Measurements from ENCODE around the gene LRRC51.
"Not testable (repeated sequence)": the region's sequence is repeated elsewhere in the genome, so short reads cannot be mapped to it uniquely, and the experiment has no call there.

DNA sequence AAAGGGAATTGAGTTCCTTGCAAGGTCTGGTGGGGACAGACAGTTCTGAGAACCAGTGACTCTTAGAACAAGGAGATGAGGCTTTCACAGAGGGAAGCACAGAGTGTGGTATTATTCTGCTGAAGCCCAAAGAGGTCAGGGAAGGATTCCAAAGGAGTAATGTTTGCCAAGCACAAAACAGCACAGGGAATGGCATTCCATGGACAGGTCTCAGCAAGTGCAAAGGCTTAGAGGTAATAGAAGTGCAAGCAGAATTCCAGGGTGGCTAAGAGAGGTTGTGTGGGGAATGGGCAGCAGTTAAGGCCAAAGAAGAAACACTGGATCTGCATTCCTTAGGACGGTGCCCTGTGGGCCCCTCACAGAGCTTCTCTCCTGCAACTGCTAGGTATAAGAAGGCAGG lies 61.4 kb downstream of the LRRC51 start:
- TF ChIP-seq, protein P1, sequence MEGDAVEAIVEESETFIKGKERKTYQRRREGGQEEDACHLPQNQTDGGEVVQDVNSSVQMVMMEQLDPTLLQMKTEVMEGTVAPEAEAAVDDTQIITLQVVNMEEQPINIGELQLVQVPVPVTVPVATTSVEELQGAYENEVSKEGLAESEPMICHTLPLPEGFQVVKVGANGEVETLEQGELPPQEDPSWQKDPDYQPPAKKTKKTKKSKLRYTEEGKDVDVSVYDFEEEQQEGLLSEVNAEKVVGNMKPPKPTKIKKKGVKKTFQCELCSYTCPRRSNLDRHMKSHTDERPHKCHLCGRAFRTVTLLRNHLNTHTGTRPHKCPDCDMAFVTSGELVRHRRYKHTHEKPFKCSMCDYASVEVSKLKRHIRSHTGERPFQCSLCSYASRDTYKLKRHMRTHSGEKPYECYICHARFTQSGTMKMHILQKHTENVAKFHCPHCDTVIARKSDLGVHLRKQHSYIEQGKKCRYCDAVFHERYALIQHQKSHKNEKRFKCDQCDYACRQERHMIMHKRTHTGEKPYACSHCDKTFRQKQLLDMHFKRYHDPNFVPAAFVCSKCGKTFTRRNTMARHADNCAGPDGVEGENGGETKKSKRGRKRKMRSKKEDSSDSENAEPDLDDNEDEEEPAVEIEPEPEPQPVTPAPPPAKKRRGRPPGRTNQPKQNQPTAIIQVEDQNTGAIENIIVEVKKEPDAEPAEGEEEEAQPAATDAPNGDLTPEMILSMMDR (IDR thresholded peaks at IDR 0.05), result not testable (repeated sequence)
- not testable (repeated sequence) for TF ChIP-seq ZFX (IDR thresholded peaks at IDR 0.05; ENCODE audit: borderline replicate concordance)
